ENCODE results near the gene CDH3.

CDH3 gene

DNA sequence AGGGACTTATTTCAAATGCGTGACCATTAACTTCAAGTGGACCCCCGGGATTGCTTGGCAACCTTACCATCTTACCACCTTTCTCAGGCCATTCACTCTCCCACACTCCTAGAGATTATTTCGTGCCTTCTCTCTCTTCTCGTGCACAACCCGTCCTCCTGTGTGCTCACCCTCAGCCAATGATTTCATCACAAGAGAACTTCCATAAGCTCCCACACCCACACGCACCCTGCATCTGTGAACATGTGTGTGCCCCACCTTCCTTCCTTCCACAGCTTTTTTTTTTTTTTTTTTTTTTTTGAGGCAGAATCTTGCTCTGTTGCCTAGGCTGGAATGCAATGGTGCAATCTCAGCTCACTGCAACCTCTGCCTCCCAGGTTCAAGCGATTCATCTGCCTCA, 27.4 kb upstream of the CDH3 start:
- CTCF ChIA-PET = interaction anchor here (1.1 to 1.4 kb wide), 2 partner anchors 11 to 27 kb away, joined by 3 read pairs; no protein-coding TSS in a partner anchor
- Histone ChIP-seq H3K4me3 (ENCODE audit: control insufficient read depth in 1 of 7, extremely low read depth in 1 of 7, insufficient read depth in 4 of 7, low read depth in 2 of 7, low read length in 6 of 7) (no peak overlapping the region), H3K36me3 (ENCODE audit: control insufficient read depth in 4 of 4, insufficient read depth in 4 of 4, low read length in 3 of 4) (no peaks in the 10 kb centered on the region), H3K27me3 (replicated peaks in 2 of 5; ENCODE audit: control insufficient read depth in 4 of 5, insufficient read depth in 5 of 5, low read length in 4 of 5) (peaks cover 0 to 6% (median 0%) of the 10 kb centered on the region in 5 experiments), H3K9me3 (ENCODE audit: control extremely low read depth in 1 of 5, control insufficient read depth in 4 of 5, insufficient read depth in 2 of 5, low read depth in 1 of 5, low read length in 4 of 5) (peaks cover 2 to 17% (median 13%) of the 10 kb centered on the region in 5 experiments), H3K4me1 (ENCODE audit: control extremely low read depth in 1 of 4, control insufficient read depth in 4 of 4, insufficient read depth in 4 of 4, low read length in 3 of 4) (no peaks in the 10 kb centered on the region), H3K27ac (ENCODE audit: insufficient read depth in 1 of 2, low read depth in 1 of 2, low read length in 2 of 2, poor library complexity in 1 of 2, severe bottlenecking in 2 of 2) (no peak overlapping the region)
- POLR2A ChIA-PET = no interaction called here
- 91% methylated on average over 6 of the region's 7 CpGs for WGBS (ENCODE audit: insufficient coverage)
- no peak for DNase-seq

DNA sequence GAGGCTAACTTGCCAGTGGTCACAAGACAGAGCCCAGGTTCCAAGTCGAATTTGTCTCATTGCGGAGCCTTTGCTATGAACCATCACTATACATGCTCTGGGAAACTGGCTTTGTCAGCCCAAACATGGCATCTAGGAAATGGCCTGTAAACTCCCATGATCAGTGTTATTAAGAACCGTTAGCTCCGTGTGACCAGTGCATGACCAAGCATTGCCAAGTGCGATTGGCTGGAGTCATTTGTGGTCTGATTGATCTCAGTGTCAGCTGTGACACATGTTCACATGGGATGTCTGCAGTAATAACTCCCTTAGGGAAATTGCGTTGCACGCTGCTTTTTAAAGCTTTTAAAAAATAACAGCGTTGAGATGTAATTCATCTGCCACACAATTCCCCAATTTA, 18.6 kb upstream of the CDH3 start:
- no peak for DNase-seq
- no peak overlapping the region for H3K27ac ChIP-seq (ENCODE audit: insufficient read depth in 1 of 2, low read depth in 1 of 2, low read length in 2 of 2, poor library complexity in 1 of 2, severe bottlenecking in 2 of 2)
- peaks cover 0 to 2% (median 0%) of the 10 kb centered on the region in 5 experiments for H3K9me3 ChIP-seq (ENCODE audit: control extremely low read depth in 1 of 5, control insufficient read depth in 4 of 5, insufficient read depth in 2 of 5, low read depth in 1 of 5, low read length in 4 of 5)
- ChIA-PET CTCF (interaction anchor here (0.6 kb wide), 1 partner anchor 36 kb away, joined by 3 read pairs; no protein-coding TSS in a partner anchor), POLR2A (no interaction called here)
- H3K4me3 ChIP-seq (ENCODE audit: control insufficient read depth in 1 of 7, extremely low read depth in 1 of 7, insufficient read depth in 4 of 7, low read depth in 2 of 7, low read length in 6 of 7) = no peak overlapping the region
- H3K4me1 ChIP-seq (ENCODE audit: control extremely low read depth in 1 of 4, control insufficient read depth in 4 of 4, insufficient read depth in 4 of 4, low read length in 3 of 4) = no peaks in the 10 kb centered on the region
- no peaks in the 10 kb centered on the region for H3K36me3 ChIP-seq (ENCODE audit: control insufficient read depth in 4 of 4, insufficient read depth in 4 of 4, low read length in 3 of 4)
- peaks cover 0 to 4% (median 0%) of the 10 kb centered on the region in 5 experiments for H3K27me3 ChIP-seq (replicated peaks in 2 of 5; ENCODE audit: control insufficient read depth in 4 of 5, insufficient read depth in 5 of 5, low read length in 4 of 5)
- 95% methylated on average over 8 of the region's 8 CpGs for WGBS (ENCODE audit: insufficient coverage)

DNA sequence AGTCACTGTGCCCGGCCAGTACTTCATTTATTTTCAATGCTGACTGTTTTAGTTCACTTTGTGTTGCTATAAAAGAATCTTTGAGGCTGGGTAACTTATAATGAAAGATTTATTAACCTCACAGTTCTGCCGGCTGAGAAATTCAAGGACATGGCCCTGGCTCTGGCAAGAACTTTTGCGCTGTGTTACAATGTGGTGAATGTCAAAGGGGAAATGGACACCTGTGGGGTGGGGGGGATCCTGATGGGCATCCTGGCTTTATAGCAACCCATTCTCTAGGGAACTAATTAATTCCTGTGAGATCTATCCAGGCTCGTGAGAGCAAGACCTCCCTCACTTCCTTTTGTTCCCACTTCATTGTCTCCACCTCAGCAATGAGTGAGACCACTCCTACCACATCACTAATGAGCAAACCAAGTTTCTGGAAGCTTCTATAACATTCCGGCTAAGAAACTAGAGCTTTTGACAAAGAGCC, 17.1 kb upstream of the CDH3 start:
- CTCF ChIA-PET = no interaction called here

DNA sequence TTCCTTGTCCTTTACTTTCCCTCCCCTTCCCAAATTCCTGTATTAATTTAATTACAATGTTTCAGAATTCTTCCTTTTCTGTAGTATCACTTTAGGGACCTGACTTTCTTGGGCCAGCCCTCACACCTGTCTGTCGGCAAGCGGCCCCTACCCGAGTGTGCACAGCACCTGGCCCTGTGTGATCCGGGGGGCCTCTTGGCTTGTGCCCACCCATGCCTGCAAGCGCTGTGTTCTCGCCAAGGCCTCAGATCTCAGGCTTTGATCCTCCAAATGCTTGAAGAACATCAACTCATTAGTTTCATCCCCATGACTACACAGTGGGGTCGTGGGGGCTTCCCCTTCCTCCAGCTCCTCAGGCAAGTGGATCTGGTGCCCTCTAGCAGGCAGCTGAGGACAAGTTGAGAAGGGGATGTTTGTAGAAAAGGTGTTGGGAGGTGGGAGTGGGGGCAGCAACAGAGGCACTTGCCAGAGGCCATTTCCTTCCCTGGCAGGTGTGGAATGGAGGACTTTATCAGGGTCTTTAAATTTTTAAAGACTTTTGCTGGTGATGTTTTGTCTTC, 15.7 kb upstream of the CDH3 start:
- POLR2A ChIA-PET = no interaction called here
- no peak for DNase-seq
- WGBS (ENCODE audit: insufficient coverage) = 87% methylated on average over 7 of the region's 7 CpGs
- Histone ChIP-seq H3K4me1 (ENCODE audit: control extremely low read depth in 1 of 4, control insufficient read depth in 4 of 4, insufficient read depth in 4 of 4, low read length in 3 of 4) (no peaks in the 10 kb centered on the region), H3K27me3 (replicated peaks in 2 of 5; ENCODE audit: control insufficient read depth in 4 of 5, insufficient read depth in 5 of 5, low read length in 4 of 5) (peaks cover 0 to 4% (median 0%) of the 10 kb centered on the region in 5 experiments), H3K27ac (ENCODE audit: insufficient read depth in 1 of 2, low read depth in 1 of 2, low read length in 2 of 2, poor library complexity in 1 of 2, severe bottlenecking in 2 of 2) (no peak overlapping the region), H3K4me3 (ENCODE audit: control insufficient read depth in 1 of 7, extremely low read depth in 1 of 7, insufficient read depth in 4 of 7, low read depth in 2 of 7, low read length in 6 of 7) (no peak overlapping the region), H3K9me3 (ENCODE audit: control extremely low read depth in 1 of 5, control insufficient read depth in 4 of 5, insufficient read depth in 2 of 5, low read depth in 1 of 5, low read length in 4 of 5) (no peaks in the 10 kb centered on the region), H3K36me3 (ENCODE audit: control insufficient read depth in 4 of 4, insufficient read depth in 4 of 4, low read length in 3 of 4) (no peaks in the 10 kb centered on the region)
- CTCF ChIA-PET = no interaction called here

More for the DNA sequence above, 17.1 kb upstream of the CDH3 start:
- H3K36me3 ChIP-seq (ENCODE audit: control insufficient read depth in 4 of 4, insufficient read depth in 4 of 4, low read length in 3 of 4) = no peaks in the 10 kb centered on the region
- H3K4me1 ChIP-seq (ENCODE audit: control extremely low read depth in 1 of 4, control insufficient read depth in 4 of 4, insufficient read depth in 4 of 4, low read length in 3 of 4) = no peaks in the 10 kb centered on the region
- POLR2A ChIA-PET = no interaction called here
- no peak overlapping the region for H3K4me3 ChIP-seq (ENCODE audit: control insufficient read depth in 1 of 7, extremely low read depth in 1 of 7, insufficient read depth in 4 of 7, low read depth in 2 of 7, low read length in 6 of 7)
- 68% methylated on average over 3 of the region's 5 CpGs for whole genome bisulfite sequencing (ENCODE audit: insufficient coverage)
- peaks cover 0 to 4% (median 0%) of the 10 kb centered on the region in 5 experiments for H3K27me3 ChIP-seq (replicated peaks in 2 of 5; ENCODE audit: control insufficient read depth in 4 of 5, insufficient read depth in 5 of 5, low read length in 4 of 5)
- no peaks in the 10 kb centered on the region for H3K9me3 ChIP-seq (ENCODE audit: control extremely low read depth in 1 of 5, control insufficient read depth in 4 of 5, insufficient read depth in 2 of 5, low read depth in 1 of 5, low read length in 4 of 5)
- H3K27ac ChIP-seq (ENCODE audit: insufficient read depth in 1 of 2, low read depth in 1 of 2, low read length in 2 of 2, poor library complexity in 1 of 2, severe bottlenecking in 2 of 2) = no peak overlapping the region
- DNase-seq = no peak

DNA sequence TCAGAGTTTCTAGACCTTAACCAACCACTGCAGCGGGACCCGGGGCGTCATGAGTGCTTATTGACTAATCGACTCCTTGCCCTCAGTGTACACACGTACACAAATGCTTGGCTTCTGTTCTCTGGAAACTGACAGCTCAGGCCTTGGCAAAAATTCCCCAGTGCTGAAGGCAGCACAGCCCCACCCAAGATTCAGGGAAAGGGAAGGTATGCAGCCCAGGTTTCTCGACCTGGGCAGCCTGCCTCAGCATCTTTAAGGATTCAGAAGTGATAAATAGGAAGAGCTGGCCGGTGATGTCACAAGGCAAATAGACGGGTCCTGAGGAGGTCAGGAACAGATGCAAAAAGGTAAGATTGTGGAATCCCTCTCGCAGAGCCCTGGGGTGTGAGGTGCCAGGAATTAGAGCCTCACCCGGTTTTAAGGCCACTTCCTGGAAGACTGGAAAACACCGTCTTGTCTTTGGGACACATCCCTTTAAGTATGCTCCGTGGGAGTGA, 9.0 kb upstream of the CDH3 start:
- DNase-seq = no peak
- Histone ChIP-seq H3K27me3 (replicated peaks in 2 of 5; ENCODE audit: control insufficient read depth in 4 of 5, insufficient read depth in 5 of 5, low read length in 4 of 5) (peaks cover 0 to 6% (median 3%) of the 10 kb centered on the region in 5 experiments), H3K4me3 (ENCODE audit: control insufficient read depth in 1 of 7, extremely low read depth in 1 of 7, insufficient read depth in 4 of 7, low read depth in 2 of 7, low read length in 6 of 7) (no peak overlapping the region), H3K9me3 (ENCODE audit: control extremely low read depth in 1 of 5, control insufficient read depth in 4 of 5, insufficient read depth in 2 of 5, low read depth in 1 of 5, low read length in 4 of 5) (no peaks in the 10 kb centered on the region), H3K4me1 (ENCODE audit: control extremely low read depth in 1 of 4, control insufficient read depth in 4 of 4, insufficient read depth in 4 of 4, low read length in 3 of 4) (no peaks in the 10 kb centered on the region), H3K36me3 (ENCODE audit: control insufficient read depth in 4 of 4, insufficient read depth in 4 of 4, low read length in 3 of 4) (no peaks in the 10 kb centered on the region), H3K27ac (ENCODE audit: insufficient read depth in 1 of 2, low read depth in 1 of 2, low read length in 2 of 2, poor library complexity in 1 of 2, severe bottlenecking in 2 of 2) (no peak overlapping the region)
- CTCF ChIA-PET = interaction anchor here (0.9 kb wide), 2 partner anchors 25 to 37 kb away, joined by 3 read pairs; no protein-coding TSS in a partner anchor
- WGBS (ENCODE audit: insufficient coverage) = 86% methylated on average over 12 of the region's 12 CpGs
- POLR2A ChIA-PET = no interaction called here

DNA sequence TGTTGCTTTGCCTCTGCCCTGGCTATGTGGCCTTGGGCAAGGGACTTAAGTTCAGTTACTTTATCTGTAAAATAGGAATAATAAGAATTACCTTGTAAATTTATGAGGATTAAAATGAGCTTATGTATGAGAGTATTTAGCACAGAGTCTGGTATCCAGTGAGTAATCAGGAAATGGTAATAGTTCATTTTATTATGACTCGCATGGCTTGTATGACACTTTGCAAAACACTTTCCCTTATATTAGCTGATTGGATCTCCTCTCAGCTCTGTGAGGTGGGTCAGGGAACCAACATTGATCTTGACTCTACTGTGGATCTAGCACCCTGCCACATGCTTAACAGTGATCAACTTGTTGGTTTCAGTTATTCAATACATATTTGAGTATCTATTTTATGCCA, 8.3 kb upstream of the CDH3 start:
- Histone ChIP-seq H3K36me3 (ENCODE audit: control insufficient read depth in 4 of 4, insufficient read depth in 4 of 4, low read length in 3 of 4) (no peaks in the 10 kb centered on the region), H3K27ac (ENCODE audit: insufficient read depth in 1 of 2, low read depth in 1 of 2, low read length in 2 of 2, poor library complexity in 1 of 2, severe bottlenecking in 2 of 2) (no peak overlapping the region), H3K4me1 (ENCODE audit: control extremely low read depth in 1 of 4, control insufficient read depth in 4 of 4, insufficient read depth in 4 of 4, low read length in 3 of 4) (no peaks in the 10 kb centered on the region), H3K9me3 (ENCODE audit: control extremely low read depth in 1 of 5, control insufficient read depth in 4 of 5, insufficient read depth in 2 of 5, low read depth in 1 of 5, low read length in 4 of 5) (no peaks in the 10 kb centered on the region), H3K4me3 (ENCODE audit: control insufficient read depth in 1 of 7, extremely low read depth in 1 of 7, insufficient read depth in 4 of 7, low read depth in 2 of 7, low read length in 6 of 7) (no peak overlapping the region), H3K27me3 (replicated peaks in 2 of 5; ENCODE audit: control insufficient read depth in 4 of 5, insufficient read depth in 5 of 5, low read length in 4 of 5) (peaks cover 0 to 12% (median 5%) of the 10 kb centered on the region in 5 experiments)
- CTCF ChIA-PET = interaction anchor here (0.9 kb wide), 1 partner anchor 25 kb away, joined by 3 read pairs; no protein-coding TSS in a partner anchor
- no peak for DNase-seq
- POLR2A ChIA-PET = no interaction called here
- no CpG with 5 or more reads among the region's 1 CpG for WGBS (ENCODE audit: insufficient coverage)

DNA sequence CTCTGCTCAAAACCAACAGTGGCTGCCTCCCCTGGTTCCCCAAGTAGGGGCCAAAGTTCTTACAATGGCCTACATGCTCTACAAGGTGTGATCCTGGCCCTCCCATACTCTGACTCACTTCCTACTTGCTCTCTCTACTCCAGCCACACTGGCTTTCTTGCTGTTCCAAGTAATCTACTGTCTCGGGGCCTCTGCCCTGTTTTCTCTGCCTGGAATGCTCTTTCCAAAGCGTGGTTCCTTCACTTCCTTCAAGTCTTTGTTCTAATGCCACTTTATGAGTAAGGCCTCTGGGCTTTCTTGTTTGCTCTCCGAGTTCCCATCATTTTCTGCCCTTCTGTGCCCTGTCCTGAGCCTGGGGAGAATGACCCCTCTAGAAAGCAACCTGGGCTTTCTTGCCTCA, 4.1 kb upstream of the CDH3 start:
- H3K9me3 ChIP-seq (ENCODE audit: control extremely low read depth in 1 of 5, control insufficient read depth in 4 of 5, insufficient read depth in 2 of 5, low read depth in 1 of 5, low read length in 4 of 5) = no peaks in the 10 kb centered on the region
- no peak overlapping the region for H3K27ac ChIP-seq (ENCODE audit: insufficient read depth in 1 of 2, low read depth in 1 of 2, low read length in 2 of 2, poor library complexity in 1 of 2, severe bottlenecking in 2 of 2)
- H3K27me3 ChIP-seq (replicated peaks in 2 of 5; ENCODE audit: control insufficient read depth in 4 of 5, insufficient read depth in 5 of 5, low read length in 4 of 5) = peaks cover 0 to 54% (median 29%) of the 10 kb centered on the region in 5 experiments
- CTCF ChIA-PET = no interaction called here
- peaks cover 0 to 26% (median 17%) of the 10 kb centered on the region in 4 experiments for H3K4me1 ChIP-seq (ENCODE audit: control extremely low read depth in 1 of 4, control insufficient read depth in 4 of 4, insufficient read depth in 4 of 4, low read length in 3 of 4)
- POLR2A ChIA-PET = no interaction called here
- 88% methylated on average over 2 of the region's 3 CpGs for WGBS (ENCODE audit: insufficient coverage)
- no peak for DNase-seq
- no peak overlapping the region for H3K4me3 ChIP-seq (ENCODE audit: control insufficient read depth in 1 of 7, extremely low read depth in 1 of 7, insufficient read depth in 4 of 7, low read depth in 2 of 7, low read length in 6 of 7)
- H3K36me3 ChIP-seq (ENCODE audit: control insufficient read depth in 4 of 4, insufficient read depth in 4 of 4, low read length in 3 of 4) = no peaks in the 10 kb centered on the region
